AG09309 (cell line): ENCODE results near the gene DCHS1.

Experiments
- DNase-seq: peaks from one replicate; pipeline ENCODE4 v3.0.0-alpha.2; 2010; ENCODE audit warnings: low read depth
- H3K4me3 ChIP-seq: 2 replicates; pipeline ENCODE4 v1.5.1; 2011; ENCODE audit warnings: mild to moderate bottlenecking, low read depth, low read length, moderate library complexity; ENCODE audit not compliant: control insufficient read depth
- TF ChIP-seq, protein P1 (sequence below): IDR thresholded peaks from 2 replicates; pipeline ENCODE4 v1.5.1; 2011; ENCODE audit warnings: mild to moderate bottlenecking, low read depth, low read length, inconsistent platforms; ENCODE audit not compliant: insufficient read depth, control insufficient read depth; ENCODE audit errors: missing control alignments

Gene DCHS1

GRCh38 chr11:6612213-6613041 lies 43.2 kb downstream of the DCHS1 start, which contains the start of gene TAF10:
TSS of gene TAF10 (minus strand) at chr11:6612216. CDS start at chr11:6612189, 27 bp downstream.
- TF ChIP-seq, protein P1, sequence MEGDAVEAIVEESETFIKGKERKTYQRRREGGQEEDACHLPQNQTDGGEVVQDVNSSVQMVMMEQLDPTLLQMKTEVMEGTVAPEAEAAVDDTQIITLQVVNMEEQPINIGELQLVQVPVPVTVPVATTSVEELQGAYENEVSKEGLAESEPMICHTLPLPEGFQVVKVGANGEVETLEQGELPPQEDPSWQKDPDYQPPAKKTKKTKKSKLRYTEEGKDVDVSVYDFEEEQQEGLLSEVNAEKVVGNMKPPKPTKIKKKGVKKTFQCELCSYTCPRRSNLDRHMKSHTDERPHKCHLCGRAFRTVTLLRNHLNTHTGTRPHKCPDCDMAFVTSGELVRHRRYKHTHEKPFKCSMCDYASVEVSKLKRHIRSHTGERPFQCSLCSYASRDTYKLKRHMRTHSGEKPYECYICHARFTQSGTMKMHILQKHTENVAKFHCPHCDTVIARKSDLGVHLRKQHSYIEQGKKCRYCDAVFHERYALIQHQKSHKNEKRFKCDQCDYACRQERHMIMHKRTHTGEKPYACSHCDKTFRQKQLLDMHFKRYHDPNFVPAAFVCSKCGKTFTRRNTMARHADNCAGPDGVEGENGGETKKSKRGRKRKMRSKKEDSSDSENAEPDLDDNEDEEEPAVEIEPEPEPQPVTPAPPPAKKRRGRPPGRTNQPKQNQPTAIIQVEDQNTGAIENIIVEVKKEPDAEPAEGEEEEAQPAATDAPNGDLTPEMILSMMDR: peak; percentile 60
- DNase-seq: peak; percentile 86
- peak within 1 kb of the TSS; percentile 65 for H3K4me3 ChIP-seq

DNA sequence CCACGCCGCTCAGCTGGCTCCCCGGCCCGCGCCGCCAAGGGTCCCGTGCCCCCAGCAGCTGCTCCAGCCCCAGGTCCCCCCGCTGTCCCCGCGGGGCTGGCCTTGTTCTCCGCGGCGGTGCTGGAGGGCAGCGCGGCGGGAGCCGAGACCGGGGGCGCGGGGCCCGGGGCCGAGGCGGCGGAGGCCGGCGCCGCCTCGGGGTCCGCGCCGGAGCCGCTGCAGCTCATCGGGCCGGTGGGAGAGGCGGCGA lies 43.7 kb downstream of the DCHS1 start:
- DNase-seq: no peak
- H3K4me3 ChIP-seq: peak overlapping the region; percentile 65
- TF ChIP-seq, protein P1: no peak

- TF ChIP-seq, protein P1: no peak
- peak overlapping the region; percentile 65 for H3K4me3 ChIP-seq
- no peak for DNase-seq
These were observed 44.3 kb downstream of the DCHS1 start for GRCh38 chr11:6611092-6611962.

DNA sequence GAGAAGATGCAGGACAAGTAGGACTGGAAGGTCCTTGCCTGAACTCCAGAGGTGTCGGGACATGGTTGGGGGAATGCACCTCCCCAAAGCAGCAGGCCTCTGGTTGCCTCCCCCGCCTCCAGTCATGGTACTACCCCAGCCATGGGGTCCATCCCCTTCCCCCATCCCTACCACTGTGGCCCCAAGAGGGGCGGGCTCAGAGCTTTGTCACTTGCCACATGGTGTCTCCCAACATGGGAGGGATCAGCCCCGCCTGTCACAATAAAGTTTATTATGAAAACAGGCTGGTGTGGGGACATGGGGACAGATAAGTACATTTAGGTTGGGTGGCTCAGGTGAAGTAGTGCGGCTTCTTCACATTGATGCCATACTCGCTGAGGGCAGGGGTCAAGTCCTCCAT lies 45.0 kb downstream of the DCHS1 start:
- DNase-seq: no peak
- H3K4me3 ChIP-seq: peak overlapping the region; percentile 65

GRCh38 chr11:6609502-6610015 lies 46.0 kb downstream of the DCHS1 start:
- TF ChIP-seq, protein P1: no peak
- no peak overlapping the region for H3K4me3 ChIP-seq
- DNase-seq: no peak

More for the DNA sequence above, 45.0 kb downstream of the DCHS1 start:
- TF ChIP-seq, protein P1: no peak

DNA sequence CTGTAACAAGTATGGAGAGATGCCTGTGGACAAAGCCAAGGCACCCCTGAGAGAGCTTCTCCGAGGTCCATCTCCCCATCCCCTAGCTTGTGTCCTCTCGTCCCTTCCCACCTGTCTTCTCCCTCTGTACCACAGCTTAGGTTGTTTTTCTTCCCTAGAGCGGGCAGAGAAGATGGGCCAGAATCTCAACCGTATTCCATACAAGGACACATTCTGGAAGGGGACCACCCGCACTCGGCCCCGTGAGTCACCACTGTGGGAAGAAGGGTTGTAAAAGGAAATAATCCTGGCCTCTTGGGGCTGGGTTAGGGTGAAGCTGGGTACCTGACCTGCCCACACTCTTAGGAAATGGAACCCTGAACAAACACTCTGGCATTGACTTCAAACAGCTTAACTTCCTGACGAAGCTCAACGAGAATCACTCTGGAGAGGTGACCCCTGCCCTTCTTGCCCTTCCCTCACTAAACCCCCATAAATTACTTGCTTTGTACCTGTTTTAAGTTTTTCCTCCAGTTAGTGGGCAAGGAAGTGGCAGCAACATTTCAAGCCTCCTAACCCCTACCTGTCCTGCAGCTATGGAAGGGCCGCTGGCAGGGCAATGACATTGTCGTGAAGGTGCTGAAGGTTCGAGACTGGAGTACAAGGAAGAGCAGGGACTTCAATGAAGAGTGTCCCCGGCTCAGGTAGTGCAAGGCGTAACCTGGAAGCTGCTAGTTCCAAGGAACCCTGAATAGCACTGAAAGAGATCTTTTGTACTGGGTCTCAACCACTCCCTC lies 46.7 kb downstream of the DCHS1 start:
- DNase-seq: no peak
- H3K4me3 ChIP-seq: no peak overlapping the region
- TF ChIP-seq, protein P1: no peak
